ENCODE data around the gene LMBR1L.
A peak's percentile ranks its signal among the peaks of the same experiment; 100 is the strongest.

LMBR1L gene

DNA sequence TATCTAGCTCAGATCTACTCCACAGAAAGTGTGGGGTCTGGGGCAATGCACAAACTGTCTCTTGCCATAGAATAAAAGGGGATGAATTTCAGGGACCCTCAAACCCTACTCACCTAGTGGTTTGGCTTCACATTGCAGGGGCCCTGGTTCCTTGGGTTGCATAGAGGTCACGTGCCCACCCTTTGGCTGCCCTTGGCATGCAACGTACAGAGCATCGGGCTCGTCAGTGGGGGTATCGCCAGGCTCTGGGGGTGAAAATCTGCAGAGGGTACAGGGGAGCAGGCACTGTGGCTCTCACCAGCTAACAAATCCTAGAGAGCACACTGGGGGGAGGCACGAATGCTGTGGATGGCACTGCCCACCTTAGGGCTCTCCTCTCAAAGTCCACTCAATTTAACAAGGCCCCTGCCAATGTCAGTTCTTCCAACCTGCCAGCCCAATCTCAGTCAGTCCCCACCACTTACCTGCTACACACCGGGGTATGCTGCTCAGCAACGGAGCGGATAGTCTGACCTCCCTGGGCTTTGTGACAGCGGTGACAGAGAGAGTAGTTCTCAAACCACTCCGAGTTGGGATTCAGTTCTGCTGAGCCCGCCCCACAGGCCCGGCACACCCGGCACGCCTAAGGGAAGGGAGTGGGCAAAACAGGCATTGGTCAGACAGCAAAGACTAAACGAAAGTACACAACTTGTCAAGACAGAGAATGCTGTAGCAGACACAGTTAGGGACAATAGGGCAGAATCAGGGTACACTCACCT is 58.0 kb downstream of the LMBR1L start:
- no peak for DNase-seq (ENCODE audit: low read depth, low spot score)

- DNase-seq (ENCODE audit: low read depth, low spot score), result no peak
These were observed 58.7 kb downstream of the LMBR1L start for GRCh38 chr12:49051777-49052438.

DNA sequence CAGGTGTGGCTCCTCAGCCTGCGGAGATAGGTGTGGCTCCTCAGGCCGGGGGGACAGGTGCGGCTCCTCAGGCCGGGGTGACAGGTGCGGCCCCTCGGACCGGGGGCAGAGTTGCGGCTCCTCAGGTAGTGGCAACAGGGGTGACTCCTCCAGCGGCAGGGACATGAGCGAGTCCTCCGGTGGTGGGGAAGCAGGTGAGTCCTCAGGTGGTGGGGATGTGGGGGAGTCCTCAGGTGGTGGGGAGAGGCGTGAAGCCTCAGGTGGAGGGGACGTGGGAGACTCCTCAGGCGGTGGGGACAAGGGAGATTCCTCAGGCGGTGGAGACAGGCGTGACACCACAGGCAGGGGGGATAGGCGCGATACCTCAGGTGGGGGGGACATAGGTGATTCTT is 59.3 kb downstream of the LMBR1L start:
- no peak for DNase-seq (ENCODE audit: low read depth, low spot score)

- DNase-seq (ENCODE audit: low read depth, low spot score), result no peak
These were observed 59.9 kb downstream of the LMBR1L start for GRCh38 chr12:49050507-49051372.

- DNase-seq (ENCODE audit: low read depth, low spot score), result peak; percentile 88
These were observed 61.0 kb downstream of the LMBR1L start for GRCh38 chr12:49049566-49050224.

DNA sequence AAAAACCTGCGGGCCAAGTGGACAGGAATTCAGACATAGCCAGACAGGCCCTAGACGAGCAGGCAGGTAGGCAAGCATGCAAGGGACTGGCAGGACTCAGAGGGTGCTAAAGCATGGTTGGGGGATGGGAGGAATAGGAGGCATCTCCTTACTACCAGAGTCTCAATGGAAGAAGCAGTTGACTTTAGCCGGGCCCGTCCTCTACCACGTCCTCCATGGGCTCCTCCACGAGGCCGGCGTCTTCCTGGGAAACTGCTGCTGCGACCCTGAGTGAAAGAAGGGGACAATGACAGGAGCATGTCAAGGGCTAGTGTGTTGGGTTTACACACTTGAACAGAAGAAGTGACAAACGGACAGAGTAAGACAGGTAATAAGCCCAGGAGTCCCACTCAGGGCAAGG is 61.7 kb downstream of the LMBR1L start:
- no peak for DNase-seq (ENCODE audit: low read depth, low spot score)

Data from astrocyte of the hippocampus (primary cell).